Thymus (tissue), 2 donors: Measurements from ENCODE around the gene HM13. TPM values are rescaled to one million over a fixed set of nuclear protein-coding genes. Genes with fewer than 3 reads are reported as not detected.

ENCODE experiments used
- polyA plus RNA-seq: library from polyadenylated mRNA; stranded (reverse); fragments of 200-250 nt; gene quantifications from one replicate; pipeline ENCODE4 v1.2.3, GENCODE V29; 2013
- total RNA-seq: library from RNA; stranded (reverse); fragments of 120-200 nt; gene quantifications from one replicate; pipeline ENCODE4 v1.2.4, GENCODE V29; 2013
- donor health status: healthy.

Gene HM13
- total and polyA plus RNA-seq, 2 donors = 23.9 to 87.5 TPM

Other genes with a start within 250 kb of the HM13 start
- not detected for gene DEFB116, start 205.9 kb upstream of the HM13 start, total RNA-seq
- gene DEFB116, start 205.9 kb upstream of the HM13 start, polyA plus RNA-seq = not detected
- not detected for gene DEFB118, start 145.8 kb upstream of the HM13 start, total RNA-seq
- gene DEFB118, start 145.8 kb upstream of the HM13 start, polyA plus RNA-seq = 0.05 TPM
- not detected for gene DEFB119, start 123.9 kb upstream of the HM13 start, total RNA-seq
- gene DEFB119, start 123.9 kb upstream of the HM13 start, polyA plus RNA-seq = not detected
- not detected for gene DEFB121, start 108.2 kb upstream of the HM13 start, total RNA-seq
- not detected for gene DEFB121, start 108.2 kb upstream of the HM13 start, polyA plus RNA-seq
- not detected for gene DEFB123, start 73.8 kb upstream of the HM13 start, total RNA-seq
- not detected for gene DEFB123, start 73.8 kb upstream of the HM13 start, polyA plus RNA-seq
- not detected for gene DEFB124, start 39.3 kb upstream of the HM13 start, total RNA-seq
- gene DEFB124, start 39.3 kb upstream of the HM13 start, polyA plus RNA-seq = 0.23 TPM
- gene REM1, start 39.2 kb upstream of the HM13 start, total RNA-seq = 0.99 TPM
- gene REM1, start 39.2 kb upstream of the HM13 start, polyA plus RNA-seq = 1.2 TPM
- 39.4 TPM for gene ID1, start 90.8 kb downstream of the HM13 start, total RNA-seq
- gene ID1, start 90.8 kb downstream of the HM13 start, polyA plus RNA-seq = 138 TPM
- gene COX4I2, start 123.5 kb downstream of the HM13 start, total RNA-seq = 4.1 TPM
- 5.4 TPM for gene COX4I2, start 123.5 kb downstream of the HM13 start, polyA plus RNA-seq
- gene BCL2L1, start 208.4 kb downstream of the HM13 start, total RNA-seq = 120 TPM
- 58.3 TPM for gene BCL2L1, start 208.4 kb downstream of the HM13 start, polyA plus RNA-seq
- 75.6 TPM for gene TPX2, start 224.8 kb downstream of the HM13 start, total RNA-seq
- 8.2 TPM for gene TPX2, start 224.8 kb downstream of the HM13 start, polyA plus RNA-seq